MG63 (cell line): ENCODE results near the gene SORBS1. TPM values are rescaled to one million over a fixed set of nuclear protein-coding genes. Genes with fewer than 3 reads are reported as not detected.
A peak's percentile ranks its signal among the peaks of the same experiment; 100 is the strongest.

Experiments used
- DNase-seq: peaks from one replicate; pipeline ENCODE4 v3.0.0-alpha.2; 2020
- H3K27me3 ChIP-seq: fragments of 250-450 bp; sonication (Bioruptor Pico); 2 replicates; pipeline ENCODE4 v1.5.1; 2020; ENCODE audit warnings: mild to moderate bottlenecking, moderate library complexity
- H3K36me3 ChIP-seq: fragments of 250-450 bp; sonication (Bioruptor Pico); 2 replicates; pipeline ENCODE4 v1.5.1; 2020; ENCODE audit warnings: mild to moderate bottlenecking, moderate library complexity
- H3K4me3 ChIP-seq: fragments of 250-450 bp; sonication (Bioruptor Pico); 2 replicates; pipeline ENCODE4 v1.5.1; 2020; ENCODE audit warnings: mild to moderate bottlenecking, moderate library complexity
- H3K9me3 ChIP-seq: fragments of 250-450 bp; sonication (Bioruptor Pico); 2 replicates; pipeline ENCODE4 v1.5.1; 2020; ENCODE audit warnings: mild to moderate bottlenecking, moderate library complexity
- total RNA-seq: library from RNA; depleted of rRNA; stranded (reverse); fragments of >200 nt; shearing (Covaris generic); gene quantifications from 2 replicates; pipeline ENCODE4 v1.2.3, GENCODE V29; 2014; ENCODE audit warnings: low replicate concordance

SORBS1 gene
- total RNA-seq, 1 experiment from 2014 or later: 0.03 TPM

DNA sequence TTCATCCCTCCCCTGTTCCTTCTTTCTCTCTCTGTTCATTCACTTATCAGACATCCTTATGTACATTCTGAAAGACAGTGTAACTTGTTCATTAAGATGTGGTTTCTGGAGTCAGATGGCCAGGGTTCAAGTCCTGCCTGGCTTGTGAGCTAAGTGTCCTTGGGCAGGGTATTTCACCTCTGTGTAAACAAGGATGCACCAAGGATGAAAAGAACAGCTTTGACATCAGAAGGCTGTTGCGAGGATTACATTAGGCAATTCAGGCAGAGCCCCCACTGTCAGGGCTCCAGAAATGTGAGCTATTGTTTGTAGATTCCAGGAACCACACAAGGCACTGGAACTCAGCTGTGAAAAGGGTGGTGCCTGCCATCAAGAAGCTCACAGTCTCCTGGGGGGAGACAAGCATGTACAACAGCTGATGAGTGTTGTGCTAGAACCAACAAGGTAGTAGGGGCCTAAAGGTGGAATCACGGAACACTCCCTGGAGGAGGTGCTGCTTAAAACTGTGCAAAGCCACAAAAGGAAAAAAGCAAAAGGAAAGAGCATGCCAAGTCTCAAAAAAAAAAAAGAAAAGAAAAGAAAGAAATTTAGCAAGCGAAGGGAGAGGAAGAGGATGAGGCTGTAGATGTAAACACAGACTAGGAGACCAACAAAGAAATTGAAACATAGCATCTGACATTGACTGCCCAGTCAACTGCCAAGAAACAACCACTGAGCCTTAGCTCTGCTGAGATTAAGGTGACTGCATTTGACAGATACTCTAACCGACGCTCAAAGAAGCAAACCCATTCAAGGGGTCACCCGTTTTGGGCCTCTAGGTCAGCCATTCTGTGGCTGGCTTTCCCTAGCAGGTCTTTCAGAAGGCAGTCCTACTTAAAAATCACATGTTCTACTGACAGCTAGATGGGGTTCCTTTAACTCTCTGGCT is 282.8 kb downstream of the SORBS1 start:
- peak; percentile 9 for DNase-seq
- no peaks in the 10 kb centered on the region for H3K27me3 ChIP-seq

DNA sequence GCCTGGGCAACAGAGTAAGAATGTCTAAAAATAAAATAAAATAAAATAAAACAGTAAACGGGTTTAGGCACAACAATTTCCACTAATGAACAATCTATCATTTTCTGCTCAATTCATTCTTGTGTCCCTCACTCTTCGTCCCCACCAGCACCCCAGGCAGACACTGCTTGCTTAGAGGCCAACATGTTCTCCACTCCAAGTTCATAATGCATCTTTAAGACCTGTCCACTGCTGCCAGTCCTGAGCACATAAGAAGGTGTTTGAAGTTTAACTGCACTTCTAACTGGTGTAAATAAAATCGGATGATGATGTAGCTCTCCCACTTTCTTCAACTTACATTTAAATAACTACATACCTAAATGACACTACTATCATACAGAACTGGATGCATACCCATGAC is 283.6 kb downstream of the SORBS1 start:
- H3K27me3 ChIP-seq: no peaks in the 10 kb centered on the region
- no peak for DNase-seq
- no peaks in the 10 kb centered on the region for H3K36me3 ChIP-seq
- no peak overlapping the region for H3K4me3 ChIP-seq
- H3K9me3 ChIP-seq: no peaks in the 10 kb centered on the region

More for the DNA sequence above, 282.8 kb downstream of the SORBS1 start:
- Histone ChIP-seq H3K4me3 (no peak overlapping the region), H3K36me3 (no peaks in the 10 kb centered on the region), H3K9me3 (no peaks in the 10 kb centered on the region)

GRCh38 chr10:95277201-95277570 is 284.0 kb downstream of the SORBS1 start:
- Histone ChIP-seq H3K4me3 (no peak overlapping the region), H3K9me3 (no peaks in the 10 kb centered on the region), H3K36me3 (no peaks in the 10 kb centered on the region), H3K27me3 (no peaks in the 10 kb centered on the region)
- DNase-seq: peak; percentile 17

- no peak overlapping the region for H3K4me3 ChIP-seq
- no peaks in the 10 kb centered on the region for H3K9me3 ChIP-seq
- H3K27me3 ChIP-seq: no peaks in the 10 kb centered on the region
- DNase-seq: no peak
- no peaks in the 10 kb centered on the region for H3K36me3 ChIP-seq
Measured at GRCh38 chr10:95276367-95277200, 284.6 kb downstream of the SORBS1 start.

GRCh38 chr10:95275726-95276366 is 285.3 kb downstream of the SORBS1 start:
- Histone ChIP-seq H3K4me3 (no peak overlapping the region), H3K27me3 (no peaks in the 10 kb centered on the region), H3K36me3 (no peaks in the 10 kb centered on the region; the same call in 1 of the 2 replicates), H3K9me3 (no peaks in the 10 kb centered on the region)
- DNase-seq: peak; percentile 64

DNA sequence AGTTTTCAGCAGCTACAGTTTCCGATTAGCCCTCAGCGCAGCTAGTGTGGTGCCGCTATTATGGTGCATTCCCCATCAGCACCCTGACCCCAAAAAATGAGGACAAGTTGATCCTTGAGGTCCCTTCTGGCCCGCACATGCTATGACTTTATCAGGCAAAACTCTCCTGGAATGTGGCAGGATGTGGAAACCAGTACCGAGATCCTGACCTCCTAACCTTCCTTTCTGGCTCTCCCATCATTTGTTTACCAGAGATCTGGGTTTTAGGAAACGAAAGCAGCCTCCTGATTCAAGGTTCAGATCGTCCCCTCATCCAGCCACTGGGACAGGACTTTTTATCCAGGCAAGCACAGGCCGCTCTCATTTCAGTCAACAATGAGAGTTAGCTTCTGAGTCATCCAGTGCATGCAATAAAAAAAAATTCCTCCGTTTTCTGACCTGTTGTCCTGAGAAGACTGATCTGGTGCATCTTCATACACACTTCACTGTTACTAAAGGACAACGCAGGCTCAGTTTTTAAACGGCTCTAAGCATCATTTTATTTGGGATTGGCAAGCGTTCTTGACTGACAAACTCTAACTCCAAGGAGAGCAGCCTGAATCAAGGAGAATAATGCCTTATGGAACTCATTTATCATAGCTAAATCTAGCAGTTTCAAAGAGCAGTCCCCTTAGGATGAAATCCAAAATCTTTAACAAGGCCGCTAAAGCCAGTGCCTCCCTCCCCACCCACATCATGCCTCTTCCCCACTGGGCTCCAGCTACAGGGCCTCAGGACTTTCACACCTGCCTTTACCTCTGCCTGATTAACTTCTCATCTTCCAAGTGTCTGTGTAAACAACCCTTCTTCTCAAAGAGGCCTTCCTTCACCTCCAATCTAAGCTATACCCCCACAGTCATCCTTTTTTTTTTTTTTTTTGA is 287.5 kb downstream of the SORBS1 start:
- Histone ChIP-seq H3K36me3 (no peaks in the 10 kb centered on the region; the same call in 1 of the 2 replicates), H3K9me3 (no peaks in the 10 kb centered on the region), H3K27me3 (no peaks in the 10 kb centered on the region), H3K4me3 (no peak overlapping the region)
- no peak for DNase-seq

- no peaks in the 10 kb centered on the region for H3K27me3 ChIP-seq
- H3K36me3 ChIP-seq: no peaks in the 10 kb centered on the region; the same call in 1 of the 2 replicates
- no peak overlapping the region for H3K4me3 ChIP-seq
- DNase-seq: no peak
- H3K9me3 ChIP-seq: no peaks in the 10 kb centered on the region
Measured at GRCh38 chr10:95268438-95268837, 292.7 kb downstream of the SORBS1 start.

- H3K9me3 ChIP-seq: no peaks in the 10 kb centered on the region
- no peaks in the 10 kb centered on the region; the same call in 1 of the 2 replicates for H3K36me3 ChIP-seq
- no peak overlapping the region for H3K4me3 ChIP-seq
- no peaks in the 10 kb centered on the region for H3K27me3 ChIP-seq
- DNase-seq: no peak
Measured at GRCh38 chr10:95267251-95267650, 293.9 kb downstream of the SORBS1 start.

DNA sequence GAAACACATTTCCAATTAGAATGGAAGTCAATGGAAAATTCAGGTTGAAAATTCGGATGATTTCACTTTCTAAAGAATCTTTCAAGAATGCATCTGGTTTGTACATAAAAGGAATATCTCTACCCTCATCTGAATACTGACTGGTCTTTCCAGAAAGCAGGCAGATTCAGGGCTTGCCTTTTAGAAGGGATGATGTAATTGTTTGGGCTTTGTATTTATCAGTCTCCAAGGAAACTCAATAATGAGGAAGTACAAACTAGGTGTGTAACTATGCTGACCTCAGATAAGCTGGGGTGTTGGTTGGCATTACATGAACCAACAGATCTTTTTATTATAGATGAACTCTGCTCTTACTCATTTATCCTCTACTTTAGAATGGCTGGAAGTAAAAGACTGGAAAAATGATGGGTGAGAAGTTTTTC is 294.5 kb downstream of the SORBS1 start:
- H3K27me3 ChIP-seq: no peaks in the 10 kb centered on the region
- no peak for DNase-seq
- no peaks in the 10 kb centered on the region; the same call in 1 of the 2 replicates for H3K36me3 ChIP-seq
- H3K4me3 ChIP-seq: no peak overlapping the region
- no peaks in the 10 kb centered on the region for H3K9me3 ChIP-seq

- DNase-seq: no peak
- Histone ChIP-seq H3K9me3 (no peaks in the 10 kb centered on the region), H3K27me3 (no peaks in the 10 kb centered on the region), H3K36me3 (peaks cover 9% of the 10 kb centered on the region), H3K4me3 (no peak overlapping the region)
Measured at GRCh38 chr10:95265572-95265971, 295.6 kb downstream of the SORBS1 start.

DNA sequence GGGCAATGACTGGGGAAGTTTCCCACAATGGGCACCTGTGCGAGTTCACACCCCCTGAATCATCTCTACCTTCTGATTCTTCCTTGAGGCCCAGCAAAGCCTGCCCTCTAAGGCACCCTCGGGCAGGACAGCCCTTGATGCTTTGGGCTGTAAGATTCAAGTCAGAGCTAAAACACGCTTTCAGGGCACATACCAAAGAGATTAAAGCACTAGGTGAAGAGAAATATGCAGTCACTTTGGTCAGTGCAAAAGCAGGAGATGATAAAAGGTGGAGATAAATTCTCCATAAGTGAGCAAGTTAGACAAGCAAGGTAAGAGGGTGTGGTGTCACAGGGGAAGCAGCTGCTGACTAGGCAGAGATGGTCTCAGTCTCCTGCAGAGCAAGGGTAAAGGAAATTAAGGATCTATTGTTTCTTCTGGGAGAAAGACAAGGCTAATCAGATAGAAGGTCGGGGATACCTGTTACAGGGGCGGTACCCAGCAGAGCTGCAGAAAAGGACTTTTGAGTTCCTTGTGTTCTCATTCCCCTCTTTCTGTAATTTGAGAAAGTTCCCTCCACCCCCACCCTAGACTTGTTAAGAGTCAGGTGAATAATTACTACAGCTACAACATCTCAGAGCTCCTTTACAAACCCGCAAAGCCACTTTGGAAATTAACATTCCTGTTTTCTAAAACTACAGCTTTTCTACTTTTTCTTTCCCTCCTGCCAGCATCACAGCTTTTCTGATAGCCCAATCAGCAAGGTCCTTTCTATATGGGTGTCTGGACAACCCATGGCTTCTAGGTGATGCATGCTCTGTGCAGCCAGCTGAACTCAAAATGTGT is 296.7 kb downstream of the SORBS1 start:
- H3K4me3 ChIP-seq: no peak overlapping the region
- no peaks in the 10 kb centered on the region for H3K9me3 ChIP-seq
- H3K36me3 ChIP-seq: peaks cover 19% of the 10 kb centered on the region
- H3K27me3 ChIP-seq: no peaks in the 10 kb centered on the region
- no peak for DNase-seq

DNA sequence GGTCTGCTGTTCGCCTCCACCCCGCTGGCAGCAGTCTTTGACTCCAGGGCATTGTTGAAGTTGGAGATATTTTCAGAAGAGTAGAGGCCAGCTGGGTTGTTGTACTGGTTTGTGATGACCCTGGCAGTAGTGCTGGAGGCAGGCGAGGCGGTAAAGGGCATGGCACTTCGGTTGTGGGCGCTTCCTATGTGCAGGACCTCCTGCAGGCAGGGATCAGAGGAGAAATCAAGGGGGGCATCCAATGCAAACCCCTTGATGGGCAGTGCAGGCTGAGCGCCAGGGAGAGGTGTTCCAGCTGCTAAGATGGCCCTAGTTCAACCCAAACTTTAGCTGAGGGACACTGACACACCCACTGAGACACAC is 297.3 kb downstream of the SORBS1 start:
- no peak for DNase-seq
- H3K9me3 ChIP-seq: no peaks in the 10 kb centered on the region
- no peak overlapping the region for H3K4me3 ChIP-seq
- H3K36me3 ChIP-seq: peaks cover 19% of the 10 kb centered on the region
- no peaks in the 10 kb centered on the region for H3K27me3 ChIP-seq

GRCh38 chr10:95262763-95263518 is 298.2 kb downstream of the SORBS1 start:
- Histone ChIP-seq H3K9me3 (no peaks in the 10 kb centered on the region), H3K36me3 (peaks cover 19% of the 10 kb centered on the region), H3K27me3 (no peaks in the 10 kb centered on the region), H3K4me3 (no peak overlapping the region)
- no peak for DNase-seq

- DNase-seq: no peak
- Histone ChIP-seq H3K4me3 (no peak overlapping the region), H3K36me3 (peaks cover 23% of the 10 kb centered on the region), H3K9me3 (no peaks in the 10 kb centered on the region), H3K27me3 (no peaks in the 10 kb centered on the region)
Measured at GRCh38 chr10:95261926-95262325, 299.2 kb downstream of the SORBS1 start.
